HS-27A (cell line): ENCODE data around the gene RILPL2.
"Not testable (repeated sequence)": the region's sequence is repeated elsewhere in the genome, so short reads cannot be mapped to it uniquely, and the experiment has no call there.

ENCODE experiments used
- DNase-seq: peaks from one replicate; pipeline ENCODE4 v3.0.0-alpha.2; 2012; ENCODE audit warnings: low read depth, missing footprints

The RILPL2 gene

GRCh38 chr12:123379391-123379790, 57.1 kb downstream of the RILPL2 start:
- no peak for DNase-seq

- DNase-seq = not testable (repeated sequence)
Observed at GRCh38 chr12:123372415-123372814, 64.1 kb downstream of the RILPL2 start.

GRCh38 chr12:123371667-123372368, 64.7 kb downstream of the RILPL2 start:
- not testable (repeated sequence) for DNase-seq

- DNase-seq = no peak
Observed at GRCh38 chr12:123369229-123369628, 67.3 kb downstream of the RILPL2 start.

GRCh38 chr12:123368431-123368830, 68.1 kb downstream of the RILPL2 start:
- not testable (repeated sequence) for DNase-seq

GRCh38 chr12:123367511-123367910, 69.0 kb downstream of the RILPL2 start:
- DNase-seq = no peak
